ENCODE data around the gene UBE2V1. TPM values are rescaled to one million over a fixed set of nuclear protein-coding genes. Genes with fewer than 3 reads are reported as not detected.
A peak's percentile ranks its signal among the peaks of the same experiment; 100 is the strongest.
"Not testable (repeated sequence)": the region's sequence is repeated elsewhere in the genome, so short reads cannot be mapped to it uniquely, and the experiment has no call there.

Gene UBE2V1
- polyA plus RNA-seq, 1 experiment: 101 TPM

GRCh38 chr20:50107796-50108331 lies 5.1 kb downstream of the UBE2V1 start:
- no peak overlapping the region for H3K4me3 ChIP-seq (ENCODE audit: low read depth, low read length)
- no peaks in the 10 kb centered on the region for H3K27me3 ChIP-seq (ENCODE audit: control insufficient read depth, insufficient read depth, low read length)
- ChIA-PET POLR2A (no interaction called here), CTCF (interaction anchor here (3.4 kb wide), 1 partner anchor 21 kb away, joined by 10 read pairs; no protein-coding TSS in a partner anchor)
- H3K36me3 ChIP-seq (ENCODE audit: control insufficient read depth, insufficient read depth, low read length): no peaks in the 10 kb centered on the region; the same call in 1 of the 2 replicates
- TF ChIP-seq CTCF (IDR thresholded peaks at IDR 0.05; ENCODE audit: insufficient read depth, low read depth, low read length): no peak
- DNase-seq (ENCODE audit: low read depth): no peak

GRCh38 chr20:50107086-50107660 lies 5.8 kb downstream of the UBE2V1 start:
- ChIA-PET POLR2A (interaction anchor here (0.6 kb wide), 2 partner anchors 232 to 632 kb away, joined by 3 to 5 read pairs; no protein-coding TSS in a partner anchor), CTCF (interaction anchor here (1.5 kb wide), 1 partner anchor 128 kb away, joined by 8 read pairs; no protein-coding TSS in a partner anchor)
- TF ChIP-seq CTCF (IDR thresholded peaks at IDR 0.05; ENCODE audit: insufficient read depth, low read depth, low read length): no peak
- Histone ChIP-seq H3K4me3 (ENCODE audit: low read depth, low read length) (no peak overlapping the region), H3K27me3 (ENCODE audit: control insufficient read depth, insufficient read depth, low read length) (no peaks in the 10 kb centered on the region), H3K36me3 (ENCODE audit: control insufficient read depth, insufficient read depth, low read length) (peaks cover 2% of the 10 kb centered on the region; the same call in 1 of the 2 replicates)
- DNase-seq (ENCODE audit: low read depth): no peak

GRCh38 chr20:50106669-50107068 lies 6.3 kb downstream of the UBE2V1 start:
- CTCF ChIA-PET: interaction anchor here (0.6 to 1.5 kb wide), 4 partner anchors 21 to 151 kb away, joined by 3 to 8 read pairs (median 4); partner anchors contain the start of gene PEDS1
- not testable (repeated sequence) for H3K27me3 ChIP-seq (ENCODE audit: control insufficient read depth, insufficient read depth, low read length); H3K36me3 ChIP-seq (ENCODE audit: control insufficient read depth, insufficient read depth, low read length); H3K4me3 ChIP-seq (ENCODE audit: low read depth, low read length); DNase-seq (ENCODE audit: low read depth)
- POLR2A ChIA-PET: interaction anchor here (0.6 kb wide), 2 partner anchors 233 to 633 kb away, joined by 3 to 5 read pairs; no protein-coding TSS in a partner anchor

- CTCF ChIA-PET: interaction anchor here (0.6 to 1.9 kb wide), 4 partner anchors 50 to 202 kb away, joined by 3 to 4 read pairs (median 3); no protein-coding TSS in a partner anchor
- peak; percentile 34 for DNase-seq (ENCODE audit: low read depth)
- H3K4me3 ChIP-seq (ENCODE audit: low read depth, low read length); H3K27me3 ChIP-seq (ENCODE audit: control insufficient read depth, insufficient read depth, low read length); H3K36me3 ChIP-seq (ENCODE audit: control insufficient read depth, insufficient read depth, low read length); POLR2A ChIA-PET: not testable (repeated sequence)
These were observed 9.4 kb downstream of the UBE2V1 start for GRCh38 chr20:50103464-50104107.

GRCh38 chr20:50102551-50102950 lies 10.4 kb downstream of the UBE2V1 start:
- H3K4me3 ChIP-seq (ENCODE audit: low read depth, low read length); DNase-seq (ENCODE audit: low read depth); H3K36me3 ChIP-seq (ENCODE audit: control insufficient read depth, insufficient read depth, low read length); POLR2A ChIA-PET; H3K27me3 ChIP-seq (ENCODE audit: control insufficient read depth, insufficient read depth, low read length): not testable (repeated sequence)
- CTCF ChIA-PET: interaction anchor here (1.5 to 1.9 kb wide), 2 partner anchors 51 to 123 kb away, joined by 3 to 4 read pairs; no protein-coding TSS in a partner anchor

- no peak for TF ChIP-seq CTCF (IDR thresholded peaks at IDR 0.05; ENCODE audit: insufficient read depth, low read depth, low read length)
- POLR2A ChIA-PET: no interaction called here
- CTCF ChIA-PET: interaction anchor here (1.3 to 1.9 kb wide), 2 partner anchors 13 to 123 kb away, joined by 3 to 4 read pairs; no protein-coding TSS in a partner anchor
- no peaks in the 10 kb centered on the region for H3K27me3 ChIP-seq (ENCODE audit: control insufficient read depth, insufficient read depth, low read length)
- no peak overlapping the region for H3K4me3 ChIP-seq (ENCODE audit: low read depth, low read length)
- H3K36me3 ChIP-seq (ENCODE audit: control insufficient read depth, insufficient read depth, low read length): peaks cover 3% of the 10 kb centered on the region; the same call in 1 of the 2 replicates
- no peak for DNase-seq (ENCODE audit: low read depth)
These were observed 11.1 kb downstream of the UBE2V1 start for GRCh38 chr20:50101887-50102286.

Measured in BJ (cell line).